Suppressor macrophage (primary cell): Measurements from ENCODE around the gene MARVELD2.

Source experiments
- DNase-seq, 4 experiments: peaks; one replicate each; pipeline ENCODE4 v3.0.0-alpha.2; 2020 to 2022

Gene MARVELD2

DNA sequence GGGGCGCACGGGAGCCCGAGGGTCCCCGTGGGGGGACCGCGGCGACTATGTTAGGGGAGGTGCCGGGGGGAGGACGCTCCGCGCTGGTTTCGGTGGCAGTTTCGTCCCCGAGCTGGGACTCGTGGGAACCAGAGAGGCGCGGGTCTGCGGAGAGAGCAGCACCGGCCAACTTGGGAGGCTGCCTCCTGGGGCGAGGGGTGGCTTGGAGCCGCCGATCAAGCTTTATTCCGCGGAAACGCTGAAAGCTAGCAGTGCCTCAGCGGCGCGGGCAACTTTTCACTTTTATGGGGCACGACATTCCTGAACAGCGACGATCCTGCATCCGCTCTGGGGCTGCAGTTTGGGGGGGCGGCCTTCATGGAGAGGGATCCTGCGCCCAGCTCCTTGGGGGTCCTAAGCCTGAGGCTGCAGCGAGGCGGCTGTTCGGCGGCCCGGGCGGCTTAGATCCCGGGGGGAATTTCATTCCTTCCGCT lies 78.0 kb downstream of the MARVELD2 start:
- DNase-seq = peak in 3 of 4 experiments; percentile 20 to 44 (median 33)

DNA sequence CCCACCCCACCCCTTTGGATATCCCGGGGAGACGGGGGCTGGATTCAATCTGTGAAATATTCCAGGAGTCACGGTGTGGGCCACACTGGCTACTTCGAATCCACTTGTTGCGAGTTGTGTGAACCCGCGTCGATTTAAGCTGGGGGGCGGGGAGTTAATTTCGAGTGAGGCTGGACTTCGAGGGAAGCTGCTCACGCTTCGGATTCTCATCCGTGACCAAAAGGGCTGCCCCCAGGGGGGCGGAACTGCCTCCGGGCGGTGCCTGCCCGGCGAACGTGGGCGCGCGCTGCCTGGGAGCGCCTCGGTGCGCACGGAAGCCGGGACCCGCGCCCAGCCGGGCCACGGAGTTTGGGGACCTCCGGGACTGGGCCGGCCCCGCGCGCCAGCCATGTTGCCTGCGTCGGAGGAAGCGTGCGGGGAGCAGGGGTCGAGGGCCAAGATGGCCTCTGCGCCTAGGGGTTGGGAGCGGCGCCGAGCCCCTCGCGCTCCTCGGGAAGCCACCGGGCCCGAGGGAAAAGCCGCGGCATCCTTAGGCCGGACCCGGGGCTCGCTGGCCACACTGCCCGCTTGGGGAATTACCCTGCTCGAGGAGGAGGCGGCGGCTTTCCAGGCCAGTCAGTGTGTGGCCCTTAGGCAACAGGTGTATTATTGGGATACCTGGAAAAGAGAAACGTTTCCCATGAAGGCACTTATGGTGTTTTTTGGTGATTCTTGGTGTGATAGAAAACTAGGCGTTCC lies 78.6 kb downstream of the MARVELD2 start:
- peak; percentile 38 to 72 (median 58) for DNase-seq
